Esophagus mucosa (tissue), 1 donor: ENCODE measurements around the gene PTF1A. TPM values are rescaled to one million over a fixed set of nuclear protein-coding genes. Genes with fewer than 3 reads are reported as not detected.

ENCODE experiments used
- ATAC-seq: fragments of 200-7000 bp; cut with Tn5 transposase; one replicate; pipeline ENCODE4 v1.9.1; 2020
- total RNA-seq: library from RNA; stranded (reverse); gene quantifications from one replicate; pipeline ENCODE4 v1.2.4, GENCODE V29; 2023
- donor health status: DM: yes; HTN: yes; CAD: no.

PTF1A gene
- total RNA-seq, 1 donor from 2014 or later, result not detected

- no peak for ATAC-seq
Observed at GRCh38 chr10:23187155-23187554, 5.0 kb upstream of the PTF1A start.

GRCh38 chr10:23189024-23189423 lies 3.1 kb upstream of the PTF1A start:
- no peak for ATAC-seq

GRCh38 chr10:23190872-23191763 lies 994 bp upstream of the PTF1A start:
- ATAC-seq, result no peak

GRCh38 chr10:23192712-23193434 lies 761 bp downstream of the PTF1A start:
- no peak for ATAC-seq

- no peak for ATAC-seq
Observed at GRCh38 chr10:23193435-23194074, 1.4 kb downstream of the PTF1A start.

- no peak for ATAC-seq
Observed at GRCh38 chr10:23194471-23194965, 2.4 kb downstream of the PTF1A start.

DNA sequence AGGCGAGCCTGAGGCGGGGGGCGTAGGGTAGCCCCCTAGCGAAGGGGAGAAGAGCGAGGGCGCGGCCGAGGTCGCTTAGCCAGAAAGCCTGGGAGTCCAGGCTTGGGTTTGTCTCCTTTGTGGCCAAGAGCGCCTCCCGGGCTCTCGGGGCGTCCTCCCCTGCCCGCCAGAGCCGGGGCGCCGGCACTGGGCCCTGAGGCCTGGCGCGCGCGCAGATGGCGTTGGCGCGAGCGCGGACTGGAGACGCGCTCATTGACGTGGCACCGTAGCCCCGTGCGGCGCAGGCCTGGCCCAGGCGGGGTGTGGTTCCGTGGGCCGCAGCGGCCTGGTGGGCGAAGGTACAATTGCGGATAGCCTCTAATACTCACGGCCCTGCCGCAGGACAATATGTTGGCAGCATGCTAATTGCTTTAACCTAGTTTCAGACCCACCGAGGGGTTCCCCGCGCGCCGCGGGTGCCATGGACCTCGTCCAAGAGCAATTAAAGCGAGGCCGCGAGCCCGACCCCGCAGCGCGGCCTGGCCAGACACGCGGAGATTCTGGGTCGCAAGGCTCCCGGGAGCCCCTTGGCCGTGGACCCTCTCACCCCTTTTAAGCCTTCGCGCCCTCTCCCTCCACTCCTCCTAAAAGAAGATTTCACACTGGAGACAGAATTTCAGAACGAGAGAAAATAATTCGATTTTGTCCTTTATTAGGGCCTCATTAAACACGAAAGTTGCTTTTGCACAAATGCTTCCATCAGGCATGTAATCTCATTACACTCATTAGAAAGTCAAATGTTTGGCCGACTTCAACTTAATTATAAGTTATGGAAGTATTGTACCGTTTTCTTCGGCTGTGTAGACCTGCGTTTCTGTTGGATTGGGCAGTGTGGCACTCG lies 3.1 kb downstream of the PTF1A start:
- ATAC-seq, result no peak

DNA sequence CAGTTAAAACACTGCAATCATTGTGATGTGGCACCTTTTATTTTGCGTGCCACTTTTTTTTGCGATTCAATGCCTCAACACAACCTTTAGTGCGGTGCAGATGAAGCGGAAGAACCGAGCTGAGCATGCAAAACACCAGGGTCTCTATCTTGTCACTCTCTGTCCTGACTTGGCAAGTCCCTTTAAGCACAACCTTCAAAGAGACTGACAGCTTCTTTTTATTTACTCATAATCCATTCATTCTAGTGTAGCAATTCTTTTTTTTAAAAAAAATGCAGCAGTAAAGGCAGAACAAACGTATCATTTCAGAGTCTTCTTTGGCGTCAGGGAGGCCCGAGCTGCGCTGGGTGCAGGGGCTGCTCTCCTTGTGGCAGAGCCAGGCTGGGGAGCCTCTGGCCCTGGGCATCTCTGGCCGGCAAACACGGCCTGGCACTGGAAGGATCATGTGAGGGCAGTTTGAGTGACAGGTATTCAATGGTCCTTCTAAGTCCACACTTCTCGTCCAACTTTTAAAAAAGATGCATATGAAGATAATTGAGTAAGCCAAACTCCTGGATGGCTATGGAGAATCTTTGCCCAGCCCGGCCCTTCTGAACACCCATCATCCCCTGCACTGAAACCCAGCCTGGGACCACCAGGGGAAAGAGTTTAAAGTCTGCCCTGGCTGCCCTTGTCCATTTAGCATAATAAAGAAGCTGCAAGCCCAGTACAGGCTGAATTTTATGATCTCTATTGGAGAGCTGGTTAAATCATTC lies 3.9 kb downstream of the PTF1A start:
- no peak for ATAC-seq

- ATAC-seq, result no peak
Observed at GRCh38 chr10:23196915-23197314, 4.8 kb downstream of the PTF1A start.

- ATAC-seq, result no peak
Observed at GRCh38 chr10:23197416-23197861, 5.3 kb downstream of the PTF1A start.

DNA sequence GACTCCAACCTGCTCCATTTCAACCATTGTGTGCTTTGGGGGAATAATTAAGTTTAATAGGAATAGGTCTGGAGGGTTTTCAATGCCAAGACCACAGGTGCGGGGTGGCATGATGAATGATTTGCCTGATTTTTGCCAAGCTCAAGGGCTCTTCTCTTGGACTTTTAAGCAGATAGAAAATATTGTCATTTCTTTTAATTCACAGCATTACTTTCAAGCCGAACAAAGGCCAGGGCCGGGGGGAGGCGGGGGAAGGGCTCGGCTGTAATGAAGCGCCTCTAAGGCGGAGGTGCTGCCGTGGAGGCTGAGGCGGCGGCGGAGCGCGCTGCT lies 6.5 kb downstream of the PTF1A start:
- no peak for ATAC-seq

DNA sequence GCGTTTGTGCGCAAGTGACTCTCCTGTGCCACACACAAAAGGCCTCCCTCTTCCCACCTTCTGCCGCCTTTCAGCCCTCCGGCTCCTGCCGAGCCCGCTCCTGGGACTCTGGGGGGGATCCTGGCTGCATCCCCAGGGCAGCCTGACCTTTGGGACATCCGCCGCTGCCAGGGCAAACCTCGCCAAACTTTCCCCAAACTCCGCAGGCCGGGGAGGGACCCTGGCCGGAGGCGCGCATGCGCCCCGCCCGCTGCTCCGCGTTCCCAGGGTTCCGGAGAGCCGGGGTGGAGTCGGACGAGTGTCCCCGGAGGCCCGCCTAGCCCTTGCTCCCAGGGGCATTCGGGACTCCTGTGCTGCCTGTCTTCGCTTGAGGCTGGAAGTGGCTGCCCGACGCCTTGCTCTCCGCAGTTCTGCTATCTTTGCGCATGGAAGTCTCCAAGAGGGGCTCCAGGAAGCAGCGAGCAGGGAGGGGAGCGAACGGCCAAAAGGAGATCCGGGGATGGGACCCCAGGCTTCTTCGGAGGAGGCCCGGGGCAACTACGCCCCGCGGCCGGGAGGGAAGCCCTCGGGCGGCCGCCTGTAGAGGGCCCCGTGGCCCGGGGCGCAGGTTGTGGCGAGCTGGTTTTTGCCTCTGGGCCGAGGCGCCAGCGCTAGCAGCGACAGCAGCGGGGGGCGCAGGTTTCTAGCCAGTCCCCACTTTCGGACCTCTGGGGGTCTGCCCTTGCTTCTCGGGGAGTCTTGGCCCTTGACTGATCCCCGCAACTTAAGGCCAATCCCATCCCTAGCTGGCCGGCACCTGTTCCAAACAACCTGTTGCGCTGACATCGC lies 7.0 kb downstream of the PTF1A start:
- no peak for ATAC-seq

GRCh38 chr10:23199768-23200511 lies 7.8 kb downstream of the PTF1A start:
- no peak for ATAC-seq

- no peak for ATAC-seq
Observed at GRCh38 chr10:23200586-23200985, 8.5 kb downstream of the PTF1A start.

GRCh38 chr10:23200997-23201652 lies 9.0 kb downstream of the PTF1A start:
- ATAC-seq, result no peak

GRCh38 chr10:23201837-23202236 lies 9.7 kb downstream of the PTF1A start:
- ATAC-seq, result no peak

DNA sequence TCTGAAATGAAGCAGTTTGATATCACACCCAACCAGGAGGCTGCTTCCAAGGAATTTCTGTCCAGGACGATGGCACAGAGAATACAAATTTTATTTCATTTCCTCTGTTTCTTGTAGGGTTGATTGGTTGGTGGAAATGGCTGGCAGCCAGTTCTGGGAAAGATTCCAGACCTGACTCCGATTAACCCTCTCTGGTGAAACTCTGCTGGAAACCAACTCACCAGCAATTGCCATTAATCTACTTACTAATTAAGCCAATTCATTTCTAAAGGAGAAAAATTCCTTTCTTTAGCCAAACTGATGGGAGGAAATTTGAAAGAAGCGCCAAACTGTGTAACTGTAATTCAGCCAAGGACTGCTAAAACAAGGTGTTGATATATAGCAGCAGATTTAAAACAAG lies 10.7 kb downstream of the PTF1A start:
- ATAC-seq, result no peak

- ATAC-seq, result no peak
Observed at GRCh38 chr10:23203369-23204325, 11.5 kb downstream of the PTF1A start.
